ACHN (cell line): ENCODE data around the gene NOL6.
"Not testable (repeated sequence)": the region's sequence is repeated elsewhere in the genome, so short reads cannot be mapped to it uniquely, and the experiment has no call there.

Experiments
- DNase-seq: peaks from one replicate; pipeline ENCODE4 v3.0.0-alpha.2; 2015
- in situ Hi-C: cut with HindIII; loops from 2 replicates; pipeline ENCODE4 v1.10.0; 2017; ENCODE audit warnings: low sequenced_read_pairs, low pct_ligation_motif_present, low pct_unique_long_range_greater_than_20kb

Gene NOL6

GRCh38 chr9:33473643-33474352 lies at the start of gene NOL6:
NOL6 (minus strand) TSS chr9:33473924; CDS start chr9:33473842, 82 bp downstream.
- DNase-seq, result peak; percentile 98
- in situ Hi-C loops, result no loop called here

- in situ Hi-C loops, DNase-seq: not testable (repeated sequence)
These were observed 48.1 kb upstream of the NOL6 start for GRCh38 chr9:33521861-33522260.

GRCh38 chr9:33517934-33518577 lies 44.3 kb upstream of the NOL6 start:
- in situ Hi-C loops, DNase-seq: not testable (repeated sequence)

GRCh38 chr9:33517373-33517772 lies 43.6 kb upstream of the NOL6 start:
- in situ Hi-C loops, result no loop called here
- DNase-seq, result peak; percentile 57

- DNase-seq, in situ Hi-C loops: not testable (repeated sequence)
These were observed 42.7 kb upstream of the NOL6 start for GRCh38 chr9:33516397-33516796.

- in situ Hi-C loops, DNase-seq: not testable (repeated sequence)
These were observed 41.7 kb upstream of the NOL6 start for GRCh38 chr9:33515342-33515995.

GRCh38 chr9:33512535-33512934 lies 38.8 kb upstream of the NOL6 start:
- DNase-seq, in situ Hi-C loops: not testable (repeated sequence)

GRCh38 chr9:33511184-33511517 lies 37.4 kb upstream of the NOL6 start:
- DNase-seq, in situ Hi-C loops: not testable (repeated sequence)

- peak; percentile 63 for DNase-seq
- in situ Hi-C loops, result no loop called here
These were observed 36.8 kb upstream of the NOL6 start for GRCh38 chr9:33510262-33511183.

GRCh38 chr9:33506626-33507370 lies 33.1 kb upstream of the NOL6 start:
- DNase-seq, result peak; percentile 98
- in situ Hi-C loops, result no loop called here

GRCh38 chr9:33498387-33498786 lies 24.7 kb upstream of the NOL6 start:
- in situ Hi-C loops, result no loop called here
- DNase-seq, result peak; percentile 51

GRCh38 chr9:33493819-33494218 lies 20.1 kb upstream of the NOL6 start:
- not testable (repeated sequence) for DNase-seq

GRCh38 chr9:33489066-33489465 lies 15.3 kb upstream of the NOL6 start:
- in situ Hi-C loops, result no loop called here
- DNase-seq, result peak; percentile 72

More at GRCh38 chr9:33493819-33494218, 20.1 kb upstream of the NOL6 start:
- in situ Hi-C loops, result not testable (repeated sequence)

- in situ Hi-C loops, result not testable (repeated sequence)
These were observed 11.6 kb upstream of the NOL6 start for GRCh38 chr9:33485312-33485711.

GRCh38 chr9:33480976-33481375 lies 7.3 kb upstream of the NOL6 start:
- in situ Hi-C loops, result no loop called here
- DNase-seq, result no peak

More at GRCh38 chr9:33485312-33485711, 11.6 kb upstream of the NOL6 start:
- DNase-seq, result not testable (repeated sequence)

- no peak for DNase-seq
- in situ Hi-C loops, result no loop called here
These were observed 6.4 kb upstream of the NOL6 start for GRCh38 chr9:33480106-33480505.

GRCh38 chr9:33476503-33476902 lies 2.8 kb upstream of the NOL6 start:
- no peak for DNase-seq

GRCh38 chr9:33475357-33475756 lies 1.6 kb upstream of the NOL6 start:
- DNase-seq, result no peak
- in situ Hi-C loops, result no loop called here

More at GRCh38 chr9:33476503-33476902, 2.8 kb upstream of the NOL6 start:
- in situ Hi-C loops, result no loop called here
